ENCODE results near the gene PITX3. TPM values are rescaled to one million over a fixed set of nuclear protein-coding genes. Genes with fewer than 3 reads are reported as not detected.

The PITX3 gene
- total and polyA plus RNA-seq, 2 experiments from 2014 or later = 0.34 TPM; not detected in 1

GRCh38 chr10:102267748-102268147, 26.4 kb upstream of the PITX3 start:
- no peak overlapping the region for H2AFZ ChIP-seq

More at GRCh38 chr10:102267748-102268147, 26.4 kb upstream of the PITX3 start:
- H3K9me2 ChIP-seq (ENCODE audit: insufficient read depth) = no peaks in the 10 kb centered on the region
- peaks cover 11% of the 10 kb centered on the region for H4K20me1 ChIP-seq (replicated peaks; ENCODE audit: insufficient read depth)
- H3K9me3 Mint-ChIP-seq = no peaks in the 10 kb centered on the region
- no peak overlapping the region for H3K4me3 ChIP-seq
- DNase-seq (ENCODE audit: low spot score) = no peak
- no peaks in the 10 kb centered on the region for H3K27me3 ChIP-seq (ENCODE audit: insufficient read depth)
- H3K27ac ChIP-seq (ENCODE audit: low read depth) = no peak overlapping the region
- H3K36me3 Mint-ChIP-seq (ENCODE audit: low read depth) = no peaks in the 10 kb centered on the region
- H3K4me3 Mint-ChIP-seq = no peak overlapping the region
- peaks cover 8% of the 10 kb centered on the region; the same call in 2 of the 3 replicates for H3K4me1 Mint-ChIP-seq
- H3K79me2 ChIP-seq (replicated peaks; ENCODE audit: insufficient read depth) = peaks cover 3% of the 10 kb centered on the region; the same call in 1 of the 2 replicates
- no peak overlapping the region for H3K4me2 ChIP-seq
- peaks cover 5% of the 10 kb centered on the region for H3K4me1 ChIP-seq (ENCODE audit: insufficient read depth)
- H3K27ac Mint-ChIP-seq = no peak overlapping the region
- no peak for ATAC-seq
- H3K27me3 Mint-ChIP-seq (ENCODE audit: insufficient read depth, low read depth, poor library complexity) = no peaks in the 10 kb centered on the region
- no peaks in the 10 kb centered on the region for H3F3A ChIP-seq (replicated peaks; ENCODE audit: low read depth)
- H3K36me3 ChIP-seq (ENCODE audit: insufficient read depth) = no peaks in the 10 kb centered on the region
- no peak for TF ChIP-seq CREB1 (CRISPR knock-in tag; IDR thresholded peaks at IDR 0.05; ENCODE audit: low read depth)
- TF ChIP-seq JUNB (IDR thresholded peaks at IDR 0.05; ENCODE audit: unreplicated experiment) = no peak
- TF ChIP-seq CTCF (conservative IDR thresholded peaks at IDR 0.05; ENCODE audit: low read depth in 2 of 2) = no peak
- TF ChIP-seq STAT1 (IDR thresholded peaks at IDR 0.05; ENCODE audit: unreplicated experiment) = no peak
- no peak for TF ChIP-seq EZH2 (IDR thresholded peaks at IDR 0.05; ENCODE audit: low read depth, unreplicated experiment)
- no peak for TF ChIP-seq REST (IDR thresholded peaks at IDR 0.05; ENCODE audit: unreplicated experiment)
- no peak for TF ChIP-seq ETS1 (IDR thresholded peaks at IDR 0.05)
- TF ChIP-seq ZNF462 (CRISPR knock-in tag; IDR thresholded peaks at IDR 0.05) = no peak
- no peak for TF ChIP-seq NANOG (IDR thresholded peaks at IDR 0.05; ENCODE audit: borderline replicate concordance)
- TF ChIP-seq ZNF114 (CRISPR knock-in tag; IDR thresholded peaks at IDR 0.05) = no peak
- no peak for TF ChIP-seq ZNF331 (CRISPR knock-in tag; IDR thresholded peaks at IDR 0.05; ENCODE audit: low read depth)
- no peak for TF ChIP-seq EZH2phosphoT487 (IDR thresholded peaks at IDR 0.05; ENCODE audit: unreplicated experiment)
- no peak for TF ChIP-seq POLR2AphosphoS5 (IDR thresholded peaks at IDR 0.05; ENCODE audit: low read depth)
